Skin epidermis (tissue), 12 donors: ENCODE measurements around the gene PSD2.

Experiments used
- H3K27ac ChIP-seq, 21 experiments: fragments of 200-600 bp; sonication (generic) in 11 of 21; one replicate each; pipeline ENCODE4 v1.5.0; 2020; ENCODE audit warnings: mild to moderate bottlenecking in 3 of 21, inconsistent platforms in 2 of 21, moderate library complexity in 2 of 21
- H3K4me3 ChIP-seq, 7 experiments: fragments of 200-600 bp; sonication (generic) in 2 of 7; one replicate each; pipeline ENCODE4 v1.5.0; 2020; ENCODE audit warnings: inconsistent platforms in 2 of 7, mild to moderate bottlenecking in 2 of 7, moderate library complexity in 1 of 7

Gene PSD2

GRCh38 chr5:139762615-139763170 lies 32.9 kb upstream of the PSD2 start:
- no peak overlapping the region for H3K27ac ChIP-seq

DNA sequence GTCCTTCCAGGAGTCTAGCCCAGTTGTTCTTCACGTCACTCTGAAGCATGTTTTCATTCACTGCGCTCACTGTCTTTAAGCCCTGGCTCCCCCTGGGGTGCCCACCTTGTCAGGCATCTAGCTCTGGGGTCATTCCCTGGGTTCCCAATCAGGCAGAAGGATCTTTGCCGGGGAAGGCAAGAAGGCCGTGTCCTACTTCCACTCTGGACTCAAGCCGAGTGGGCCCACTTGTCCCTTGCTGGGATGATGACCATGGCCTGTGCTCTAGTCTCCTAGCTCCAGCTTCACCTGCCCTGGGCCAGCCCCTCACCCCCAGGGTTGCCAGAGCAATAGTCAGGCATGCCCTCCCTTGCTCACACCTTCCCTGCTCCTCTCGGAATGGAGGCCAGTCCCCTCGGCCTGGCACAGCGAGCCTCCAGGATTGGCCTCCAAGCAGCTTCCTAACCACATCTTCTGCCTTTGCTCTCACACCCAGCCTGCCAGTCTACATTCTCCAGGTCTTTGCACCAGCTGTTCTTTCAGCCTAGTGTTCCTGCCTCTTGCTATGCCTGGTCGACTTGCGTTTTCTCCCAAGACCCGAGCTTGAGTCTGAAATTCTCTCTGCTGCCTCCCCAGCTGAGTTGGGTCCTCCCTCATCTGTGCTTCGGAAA lies 32.2 kb upstream of the PSD2 start:
- Histone ChIP-seq H3K4me3 (no peak overlapping the region), H3K27ac (no peak overlapping the region)

More at GRCh38 chr5:139762615-139763170, 32.9 kb upstream of the PSD2 start:
- no peak overlapping the region for H3K4me3 ChIP-seq

GRCh38 chr5:139763930-139764791 lies 31.4 kb upstream of the PSD2 start:
- Histone ChIP-seq H3K27ac (no peak overlapping the region), H3K4me3 (no peak overlapping the region)

DNA sequence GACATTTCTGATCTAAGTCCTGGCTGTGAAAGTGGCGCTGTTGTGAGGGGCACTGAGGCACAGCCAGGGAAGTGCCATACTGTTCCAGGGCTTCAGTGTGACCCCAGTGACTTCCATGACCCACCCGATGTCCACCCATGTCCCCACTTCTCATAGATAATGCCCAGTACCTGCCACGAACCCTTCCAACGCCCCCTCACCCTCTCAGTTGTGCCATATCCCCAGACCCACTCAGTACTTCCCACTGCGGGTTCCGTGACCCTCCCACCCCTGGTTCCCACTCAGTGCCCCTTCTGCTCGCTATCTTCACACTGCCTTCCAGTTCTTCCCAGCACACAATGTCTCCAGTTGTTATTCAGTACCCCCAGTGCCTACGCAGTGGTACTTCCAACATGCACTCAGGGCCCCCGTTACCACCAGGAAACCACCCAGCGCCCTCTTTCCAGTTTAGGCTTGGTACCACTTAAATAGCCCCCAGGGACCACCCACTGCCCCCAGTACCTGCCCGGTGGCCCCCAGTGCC lies 30.7 kb upstream of the PSD2 start:
- no peak overlapping the region for H3K4me3 ChIP-seq
- H3K27ac ChIP-seq: no peak overlapping the region

GRCh38 chr5:139765409-139766217 lies 30.0 kb upstream of the PSD2 start:
- Histone ChIP-seq H3K27ac (peak overlapping the region in 2 of 21 experiments; percentile 28 to 48), H3K4me3 (peak overlapping the region; percentile 27 to 53 (median 41))

DNA sequence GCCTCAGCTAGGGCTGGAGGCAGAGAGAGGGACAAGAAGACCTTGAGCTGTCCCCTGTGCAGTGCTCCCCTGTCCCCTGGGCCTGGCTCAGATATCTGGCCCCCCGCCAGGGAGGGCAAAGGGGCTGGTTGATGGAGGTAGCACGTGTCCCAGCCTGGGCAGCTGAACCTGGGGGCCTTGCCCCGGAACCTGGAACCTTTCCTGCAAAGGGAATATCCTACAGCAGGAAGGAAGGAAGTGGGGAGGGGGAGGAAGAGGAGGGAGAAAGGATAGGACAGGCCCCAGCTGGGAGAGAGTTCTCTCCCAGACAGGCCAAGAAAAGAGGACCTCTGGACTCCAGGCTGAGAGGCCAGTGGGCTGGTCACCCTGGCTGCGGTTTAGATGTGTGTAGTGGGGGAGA lies 27.6 kb upstream of the PSD2 start:
- Histone ChIP-seq H3K4me3 (no peak overlapping the region), H3K27ac (no peak overlapping the region)

DNA sequence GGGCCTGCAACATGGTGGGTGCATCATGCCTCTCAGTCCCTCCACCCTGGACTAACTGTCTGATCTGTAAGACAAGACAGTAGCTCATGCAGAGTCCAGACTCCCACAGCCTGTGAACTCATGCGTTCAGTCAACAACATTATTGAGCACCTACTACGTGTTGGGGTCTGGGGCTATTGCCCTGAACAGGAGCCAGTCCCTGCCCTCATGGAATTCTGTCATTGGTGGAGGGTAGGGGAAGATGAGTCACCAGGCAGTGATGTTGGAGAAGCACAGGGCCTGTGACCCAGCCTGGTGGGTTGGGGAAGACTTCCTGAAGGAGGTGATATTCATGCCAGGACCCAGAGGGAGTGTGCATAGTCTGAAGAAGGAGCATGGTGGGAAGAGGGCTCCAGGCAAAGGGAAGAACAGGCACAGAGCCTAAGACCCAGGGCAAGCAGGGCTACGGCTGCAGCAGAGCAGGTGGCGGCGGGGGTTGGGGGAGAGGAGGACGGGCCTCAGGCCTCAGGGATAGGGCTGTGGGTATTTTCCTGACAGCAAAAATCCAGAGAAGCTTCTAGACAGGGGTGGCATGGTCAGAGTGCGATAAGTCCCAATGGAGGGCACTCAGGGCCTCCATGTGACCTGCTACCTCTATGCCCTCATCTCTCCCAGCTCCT lies 26.7 kb upstream of the PSD2 start:
- Histone ChIP-seq H3K4me3 (no peak overlapping the region), H3K27ac (no peak overlapping the region)

DNA sequence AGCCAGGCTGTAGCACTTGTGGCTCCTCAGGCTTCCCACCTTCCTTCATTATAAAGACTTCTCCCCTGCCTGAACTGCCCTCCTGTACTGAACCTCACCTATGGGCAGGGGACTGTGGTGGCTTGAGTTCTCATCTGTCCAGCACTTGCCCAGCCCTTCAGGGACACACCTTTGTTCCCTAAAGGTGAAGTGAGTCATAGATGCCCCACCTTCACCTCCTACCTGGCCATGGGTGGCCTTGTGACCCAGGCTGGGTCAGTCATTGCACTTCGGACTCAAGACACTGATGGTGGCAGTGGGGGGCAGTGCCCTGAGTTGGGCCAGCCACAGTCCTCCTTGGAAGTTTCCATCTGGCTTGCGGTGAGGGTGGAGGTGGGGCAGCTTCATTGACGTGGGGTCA lies 26.1 kb upstream of the PSD2 start:
- H3K4me3 ChIP-seq: no peak overlapping the region
- H3K27ac ChIP-seq: no peak overlapping the region

- no peak overlapping the region for H3K27ac ChIP-seq
- no peak overlapping the region for H3K4me3 ChIP-seq
Measured at GRCh38 chr5:139770722-139771121, 24.9 kb upstream of the PSD2 start.

- Histone ChIP-seq H3K4me3 (no peak overlapping the region), H3K27ac (no peak overlapping the region)
Measured at GRCh38 chr5:139772089-139772791, 23.4 kb upstream of the PSD2 start.

DNA sequence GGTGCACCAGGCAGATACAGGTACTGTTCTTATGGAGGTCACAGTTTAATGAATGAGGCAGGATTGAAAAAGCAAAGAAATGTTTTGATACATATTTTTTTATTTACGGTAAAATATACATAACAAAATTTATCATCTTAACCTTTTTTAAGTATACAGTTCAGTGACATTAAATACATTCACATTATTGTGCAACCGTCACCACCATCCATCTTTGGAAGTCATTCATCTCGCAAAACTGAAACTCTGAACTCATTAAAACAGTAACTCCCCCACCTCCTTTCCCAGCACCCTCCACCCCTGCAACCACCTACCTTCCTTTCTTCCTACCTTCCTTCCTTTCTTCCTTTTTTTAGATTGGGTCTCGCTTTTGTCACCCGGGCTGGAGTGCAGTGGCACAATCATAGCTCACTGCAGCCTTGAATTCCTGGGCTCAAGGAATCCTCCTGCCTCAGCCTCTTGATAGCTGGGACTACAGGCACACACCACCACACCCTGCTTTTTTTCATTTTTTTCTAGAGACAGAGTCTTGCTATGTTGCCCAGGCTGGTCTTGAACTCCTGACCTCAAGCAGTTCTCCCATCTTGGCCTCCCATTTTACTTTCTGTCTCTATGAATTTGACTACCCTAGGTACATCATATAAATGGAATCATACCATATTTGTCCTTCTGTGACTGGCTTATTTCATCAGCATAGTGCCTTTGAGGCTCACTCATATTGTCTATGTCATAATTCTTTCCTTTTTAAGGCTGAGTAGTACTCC lies 22.5 kb upstream of the PSD2 start:
- no peak overlapping the region for H3K4me3 ChIP-seq
- no peak overlapping the region for H3K27ac ChIP-seq

DNA sequence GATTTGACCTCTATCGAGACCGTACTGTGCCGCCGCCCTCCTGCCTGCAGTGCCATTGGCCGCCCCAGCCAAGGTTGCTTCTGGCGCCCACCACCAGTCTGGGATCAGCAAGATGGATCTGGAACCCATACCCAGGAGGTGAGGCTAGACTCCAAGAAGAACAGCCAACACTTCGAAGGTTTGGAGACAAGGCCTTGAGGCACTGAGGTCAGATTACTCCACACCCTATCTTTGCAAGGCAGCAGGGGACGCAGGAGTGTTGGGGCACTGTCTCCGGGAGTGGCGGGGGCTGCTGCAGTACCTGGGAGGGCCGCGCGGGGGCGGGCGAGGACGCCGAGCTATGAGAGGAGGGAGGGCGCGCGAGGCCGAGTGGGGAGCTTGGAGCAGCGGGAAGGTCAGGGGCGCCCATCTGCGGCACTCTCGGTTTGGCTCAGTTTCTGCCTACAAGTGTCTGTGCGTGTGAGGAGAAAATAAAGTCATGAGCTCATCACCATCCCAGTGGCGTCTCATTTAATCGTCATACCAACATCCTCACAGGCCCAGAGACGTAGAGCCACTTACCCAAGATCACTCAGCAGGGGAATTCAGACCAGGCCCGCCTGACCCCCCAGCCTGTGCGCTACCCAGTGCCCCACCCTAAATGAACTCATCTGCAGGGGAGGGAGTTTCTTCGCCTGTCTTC lies 20.5 kb upstream of the PSD2 start:
- H3K27ac ChIP-seq: no peak overlapping the region
- no peak overlapping the region for H3K4me3 ChIP-seq

DNA sequence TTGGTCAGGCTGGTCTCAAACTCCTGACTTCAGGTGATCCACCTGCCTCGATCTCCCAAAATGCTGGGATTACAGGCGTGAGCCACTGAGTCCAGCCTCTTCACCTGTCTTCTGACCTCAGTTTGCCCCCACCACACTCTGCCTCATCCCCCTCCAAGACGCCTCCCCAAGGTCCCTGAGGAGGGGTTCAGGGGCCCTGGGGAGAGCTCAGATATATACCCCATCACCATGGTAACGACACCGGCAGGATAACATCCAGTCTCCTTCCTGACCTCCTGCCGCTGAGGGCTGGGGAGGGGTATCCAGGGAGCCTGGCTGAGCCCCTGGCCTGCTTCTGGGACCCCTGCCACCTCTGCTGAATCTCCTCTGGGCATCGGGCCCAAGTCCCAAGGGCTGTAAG lies 19.7 kb upstream of the PSD2 start:
- Histone ChIP-seq H3K27ac (no peak overlapping the region), H3K4me3 (no peak overlapping the region)

- H3K27ac ChIP-seq: no peak overlapping the region
Measured at GRCh38 chr5:139776861-139777260, 18.7 kb upstream of the PSD2 start.

DNA sequence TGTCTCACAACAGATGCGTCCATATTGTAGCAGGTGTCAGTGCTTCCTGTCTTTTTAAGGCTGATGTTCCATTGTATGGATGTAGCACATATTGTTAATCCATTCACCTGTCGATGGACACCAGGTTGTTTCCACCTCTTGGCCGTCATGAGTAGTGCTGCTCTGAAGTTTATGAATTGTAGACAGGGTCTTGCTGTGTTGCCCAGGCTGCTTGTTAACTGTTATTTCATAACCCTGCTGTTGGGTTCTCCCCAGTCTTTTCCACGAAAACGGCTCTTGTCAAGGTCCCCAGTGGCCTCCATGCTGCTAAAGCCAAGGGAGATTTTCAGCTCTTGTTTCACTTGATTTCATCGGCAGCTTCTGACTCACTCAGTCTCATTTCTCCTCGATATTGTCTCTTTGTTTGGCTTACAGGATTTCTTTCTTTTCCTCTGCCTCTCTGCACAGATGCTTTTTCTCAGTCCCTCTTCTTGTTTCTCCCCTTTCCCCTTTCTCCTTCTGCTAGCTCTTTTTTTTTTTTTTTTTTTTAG lies 12.1 kb upstream of the PSD2 start:
- H3K27ac ChIP-seq: no peak overlapping the region
- no peak overlapping the region for H3K4me3 ChIP-seq

More at GRCh38 chr5:139776861-139777260, 18.7 kb upstream of the PSD2 start:
- no peak overlapping the region for H3K4me3 ChIP-seq

DNA sequence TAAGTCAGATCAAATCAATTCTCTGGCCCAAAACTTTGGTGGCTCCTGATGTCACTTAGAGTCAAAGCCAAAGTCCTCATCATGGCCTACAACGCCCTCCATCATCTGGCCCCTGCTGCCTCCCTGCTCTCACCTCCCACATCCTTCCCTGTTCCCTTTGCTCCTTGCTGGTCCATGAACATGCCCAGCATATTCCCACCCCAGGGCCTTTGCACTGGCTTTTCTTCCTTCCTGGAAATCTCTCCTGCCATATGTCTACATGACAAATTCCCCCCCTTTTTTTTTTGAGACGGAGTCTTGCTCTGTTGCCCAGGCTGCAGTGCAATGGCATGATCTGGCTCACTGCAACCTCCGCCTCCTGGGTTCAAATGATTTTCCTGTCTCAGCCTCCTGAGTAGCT lies 11.1 kb upstream of the PSD2 start:
- no peak overlapping the region for H3K27ac ChIP-seq
- H3K4me3 ChIP-seq: no peak overlapping the region

GRCh38 chr5:139787257-139787567 lies 8.4 kb upstream of the PSD2 start:
- Histone ChIP-seq H3K27ac (peak overlapping the region in 2 of 21 experiments; percentile 39 to 73), H3K4me3 (peak overlapping the region in 5 of 7 experiments; percentile 40 to 52 (median 45))
